Keratinocyte (primary cell): ENCODE data around the gene RFC5.

Experiments
- CTCF ChIP-seq, 3 experiments: IDR thresholded peaks in 1 of 3; conservative IDR thresholded peaks in 1 of 3; optimal IDR thresholded peaks in 1 of 3; 2 replicates in 2 of 3; 3 replicates in 1 of 3; pipeline versions ENCODE3 to v1.5.1; 2011; ENCODE audit warnings: low read length in 3 of 3, mild to moderate bottlenecking in 3 of 3, moderate library complexity in 2 of 3, control low read depth in 1 of 3, inconsistent platforms in 1 of 3; ENCODE audit not compliant: insufficient read depth in 2 of 3; ENCODE audit errors: extremely low read depth in 1 of 3
- EZH2 ChIP-seq: IDR thresholded peaks from one replicate; pipeline ENCODE4 v1.6.1; 2012; ENCODE audit warnings: inconsistent platforms, mild to moderate bottlenecking, low read length, moderate library complexity

GRCh38 chr12:118033323-118033722, 16.8 kb downstream of the RFC5 start:
- TF ChIP-seq CTCF (optimal IDR thresholded peaks at IDR 0.05 in 1 of 3, IDR thresholded peaks at IDR 0.05 in 1 of 3, conservative IDR thresholded peaks at IDR 0.05 in 1 of 3; ENCODE audit: extremely low read depth in 1 of 3, insufficient read depth in 2 of 3, low read length in 3 of 3) (no peak), EZH2 (no peak)
